DND-41 (cell line): Measurements from ENCODE around the gene EPHB2.

Experiments used
- ATAC-seq: fragments of 200-7000 bp; cut with Tn5 transposase; 3 replicates; pipeline ENCODE4 v1.9.1; 2021; ENCODE audit warnings: low read depth; ENCODE audit not compliant: insufficient read depth
- DNase-seq: peaks from one replicate; pipeline ENCODE4 v3.0.0-alpha.2; 2020
- H2AFZ ChIP-seq: 2 replicates; pipeline ENCODE4 v1.6.0; 2012; ENCODE audit warnings: low read depth, low read length
- H3K27ac ChIP-seq: 2 replicates; pipeline ENCODE4 v1.5.1; 2012; ENCODE audit warnings: low read length, inconsistent platforms
- H3K27me3 ChIP-seq: fragments of 200-600 bp; sonication (generic); 2 replicates; pipeline ENCODE4 v1.6.0; 2012; ENCODE audit warnings: low read length, mild to moderate bottlenecking, inconsistent platforms; ENCODE audit not compliant: insufficient read depth, poor library complexity
- H3K36me3 ChIP-seq: 2 replicates; pipeline ENCODE4 v1.5.1; 2012; ENCODE audit warnings: low read length, inconsistent platforms; ENCODE audit not compliant: insufficient read depth
- H3K4me1 ChIP-seq: 2 replicates; pipeline ENCODE4 v1.5.1; 2012; ENCODE audit warnings: mild to moderate bottlenecking, low read length; ENCODE audit not compliant: insufficient read depth
- H3K4me2 ChIP-seq: 2 replicates; pipeline ENCODE4 v1.6.0; 2012; ENCODE audit warnings: mild to moderate bottlenecking, moderate library complexity, low read length, inconsistent platforms; ENCODE audit not compliant: insufficient read depth
- H3K4me3 ChIP-seq, 2 experiments: fragments of 200-600 bp in 1 of 2; shearing (Covaris generic) in 1 of 2; 2 replicates each; pipeline ENCODE4 v1.5.1; 2012 to 2016; ENCODE audit warnings: inconsistent platforms in 2 of 2, low read length in 2 of 2, mild to moderate bottlenecking in 2 of 2, low read depth in 1 of 2, moderate library complexity in 1 of 2
- H3K79me2 ChIP-seq: 2 replicates; pipeline ENCODE4 v1.6.0; 2012; ENCODE audit warnings: low read length, inconsistent platforms; ENCODE audit not compliant: insufficient read depth
- H3K9ac ChIP-seq: 2 replicates; pipeline ENCODE4 v1.6.0; 2012; ENCODE audit warnings: low read depth, mild to moderate bottlenecking, inconsistent platforms, low read length, moderate library complexity
- H3K9me3 ChIP-seq: 2 replicates; pipeline ENCODE4 v1.5.1; 2012; ENCODE audit warnings: low read length, moderate library complexity, mild to moderate bottlenecking, inconsistent platforms; ENCODE audit not compliant: insufficient read depth, severe bottlenecking
- H4K20me1 ChIP-seq: 2 replicates; pipeline ENCODE4 v1.6.0; 2012; ENCODE audit warnings: low read length; ENCODE audit not compliant: insufficient read depth
- CTCF ChIP-seq: IDR thresholded peaks from 2 replicates; pipeline ENCODE4 v1.5.1; 2012; ENCODE audit warnings: borderline replicate concordance, low read length, moderate library complexity, mild to moderate bottlenecking; ENCODE audit not compliant: poor library complexity, severe bottlenecking; ENCODE audit errors: extremely low read depth
- EZH2 ChIP-seq: IDR thresholded peaks from 3 replicates; pipeline ENCODE4 v1.6.1; 2012; ENCODE audit warnings: borderline replicate concordance, low read depth, mild to moderate bottlenecking, moderate library complexity, low read length, inconsistent platforms; ENCODE audit not compliant: severe bottlenecking

Gene EPHB2

GRCh38 chr1:22886211-22886610, 175.6 kb downstream of the EPHB2 start:
- Histone ChIP-seq H3K9ac (no peak overlapping the region), H3K9me3 (no peaks in the 10 kb centered on the region), H3K36me3 (no peaks in the 10 kb centered on the region), H3K79me2 (no peaks in the 10 kb centered on the region), H3K27ac (no peak overlapping the region), H3K4me1 (no peaks in the 10 kb centered on the region), H3K4me3 (no peak overlapping the region), H3K27me3 (peaks cover 12% of the 10 kb centered on the region), H2AFZ (no peak overlapping the region), H3K4me2 (no peak overlapping the region), H4K20me1 (peaks cover 8% of the 10 kb centered on the region; the same call in 1 of the 2 replicates)
- TF ChIP-seq CTCF (no peak), EZH2 (no peak)
- ATAC-seq (no peak), DNase-seq (no peak)

- no peak overlapping the region for H3K27ac ChIP-seq
- no peak overlapping the region for H3K4me2 ChIP-seq
- H3K79me2 ChIP-seq = no peaks in the 10 kb centered on the region
- peaks cover 12% of the 10 kb centered on the region for H3K27me3 ChIP-seq
- ATAC-seq (no peak), DNase-seq (no peak)
- H3K9ac ChIP-seq = no peak overlapping the region
- no peak overlapping the region for H3K4me3 ChIP-seq
- no peaks in the 10 kb centered on the region for H3K4me1 ChIP-seq
- H3K36me3 ChIP-seq = no peaks in the 10 kb centered on the region
- H3K9me3 ChIP-seq = no peaks in the 10 kb centered on the region
- peaks cover 8% of the 10 kb centered on the region; the same call in 1 of the 2 replicates for H4K20me1 ChIP-seq
- TF ChIP-seq EZH2 (no peak), CTCF (no peak)
- H2AFZ ChIP-seq = no peak overlapping the region
Observed at GRCh38 chr1:22887491-22887890, 176.9 kb downstream of the EPHB2 start.

GRCh38 chr1:22888320-22889075, 177.9 kb downstream of the EPHB2 start:
- Histone ChIP-seq H3K79me2 (no peaks in the 10 kb centered on the region), H3K4me1 (no peaks in the 10 kb centered on the region), H3K9ac (no peak overlapping the region), H3K4me3 (no peak overlapping the region), H2AFZ (no peak overlapping the region), H3K36me3 (no peaks in the 10 kb centered on the region), H3K27me3 (peaks cover 12% of the 10 kb centered on the region), H3K4me2 (no peak overlapping the region), H3K9me3 (no peaks in the 10 kb centered on the region), H4K20me1 (peaks cover 8% of the 10 kb centered on the region; the same call in 1 of the 2 replicates), H3K27ac (no peak overlapping the region)
- no peak for DNase-seq
- no peak for TF ChIP-seq EZH2
- TF ChIP-seq CTCF = no peak
- ATAC-seq = no peak
